ENCODE data around the gene PRKAR2B. TPM values are rescaled to one million over a fixed set of nuclear protein-coding genes. Genes with fewer than 3 reads are reported as not detected.
A peak's percentile ranks its signal among the peaks of the same experiment; 100 is the strongest.
"Not testable (repeated sequence)": the region's sequence is repeated elsewhere in the genome, so short reads cannot be mapped to it uniquely, and the experiment has no call there.

The PRKAR2B gene
- total and polyA plus RNA-seq, 4 experiments from 2014 or later: 0.29 to 0.47 (median 0.43) TPM

DNA sequence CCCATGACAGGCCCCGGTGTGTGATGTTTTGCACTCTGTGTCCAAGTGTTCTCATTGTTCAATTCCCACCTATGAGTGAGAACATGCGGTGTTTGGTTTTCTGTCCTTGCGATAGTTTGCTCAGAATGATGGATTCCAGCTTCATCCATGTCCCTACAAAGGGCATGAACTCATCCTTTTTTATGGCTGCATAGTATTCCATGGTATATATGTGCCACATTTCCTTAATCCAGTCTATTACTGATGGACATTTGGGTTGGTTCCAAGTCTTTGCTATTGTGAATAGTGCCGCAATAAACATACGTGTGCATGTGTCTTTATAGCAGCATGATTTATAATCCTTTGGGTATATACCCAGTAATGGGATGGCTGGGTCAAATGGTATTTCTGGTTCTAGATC is 49.2 kb downstream of the PRKAR2B start:
- H3K9me3 Mint-ChIP-seq; H3K4me3 ChIP-seq (ENCODE audit: low read length in 2 of 2); H3K4me1 Mint-ChIP-seq; H3K36me3 ChIP-seq (ENCODE audit: insufficient read depth, low read length); H3K36me3 Mint-ChIP-seq; intact Hi-C loops (cut with micrococcal nuclease); H3K9me3 ChIP-seq (ENCODE audit: control insufficient read depth in 1 of 2, low read length in 2 of 2); H3K27ac ChIP-seq (ENCODE audit: low read depth, low read length); H3K4me3 Mint-ChIP-seq; H3K27me3 ChIP-seq (ENCODE audit: insufficient read depth, low read length); H3K27me3 Mint-ChIP-seq; DNase-seq; POLR2A ChIA-PET (ENCODE audit: partially characterized antibody); H3K27ac Mint-ChIP-seq; CTCF ChIA-PET (ENCODE audit: partially characterized antibody); H3K4me1 ChIP-seq (ENCODE audit: insufficient read depth, low read length): not testable (repeated sequence)

- H3K4me3 ChIP-seq (ENCODE audit: low read length in 2 of 2); POLR2A ChIA-PET (ENCODE audit: partially characterized antibody); DNase-seq; H3K9me3 ChIP-seq (ENCODE audit: control insufficient read depth in 1 of 2, low read length in 2 of 2); CTCF ChIA-PET (ENCODE audit: partially characterized antibody); H3K4me1 Mint-ChIP-seq; H3K4me3 Mint-ChIP-seq; H3K36me3 Mint-ChIP-seq; H3K27ac Mint-ChIP-seq; H3K27ac ChIP-seq (ENCODE audit: low read depth, low read length); H3K27me3 ChIP-seq (ENCODE audit: insufficient read depth, low read length); intact Hi-C loops (cut with micrococcal nuclease); H3K36me3 ChIP-seq (ENCODE audit: insufficient read depth, low read length); H3K4me1 ChIP-seq (ENCODE audit: insufficient read depth, low read length): not testable (repeated sequence)
- H3K27me3 Mint-ChIP-seq: peaks cover 9 to 11% of the 10 kb centered on the region in 2 donors
- H3K9me3 Mint-ChIP-seq: peaks cover 0 to 22% (median 15%) of the 10 kb centered on the region in 8 donors
These were observed 54.6 kb downstream of the PRKAR2B start for GRCh38 chr7:107099154-107099553.

- H3K36me3 ChIP-seq (ENCODE audit: insufficient read depth, low read length): no peaks in the 10 kb centered on the region
- no peak for DNase-seq
- Mint-ChIP-seq H3K27me3 (peaks cover 9 to 12% of the 10 kb centered on the region in 2 donors), H3K36me3 (peaks cover 0 to 3% of the 10 kb centered on the region in 2 donors), H3K27ac (no peak overlapping the region), H3K9me3 (peaks cover 0 to 18% (median 15%) of the 10 kb centered on the region in 8 donors), H3K4me3 (no peak overlapping the region), H3K4me1 (peaks cover 2 to 4% (median 3%) of the 10 kb centered on the region in 4 donors)
- H3K27me3 ChIP-seq (ENCODE audit: insufficient read depth, low read length): no peaks in the 10 kb centered on the region
- intact Hi-C loops (cut with micrococcal nuclease): no loop called here
- H3K4me3 ChIP-seq (ENCODE audit: low read length in 2 of 2): no peak overlapping the region
- POLR2A ChIA-PET (ENCODE audit: partially characterized antibody): no interaction called here
- CTCF ChIA-PET (ENCODE audit: partially characterized antibody): interaction anchor here (1.0 kb wide), 1 partner anchor 49 kb away, joined by 3 read pairs; no protein-coding TSS in a partner anchor
- H3K4me1 ChIP-seq (ENCODE audit: insufficient read depth, low read length): no peaks in the 10 kb centered on the region
- H3K9me3 ChIP-seq (ENCODE audit: control insufficient read depth in 1 of 2, low read length in 2 of 2): no peaks in the 10 kb centered on the region
- no peak overlapping the region for H3K27ac ChIP-seq (ENCODE audit: low read depth, low read length)
These were observed 56.3 kb downstream of the PRKAR2B start for GRCh38 chr7:107100824-107101223.

DNA sequence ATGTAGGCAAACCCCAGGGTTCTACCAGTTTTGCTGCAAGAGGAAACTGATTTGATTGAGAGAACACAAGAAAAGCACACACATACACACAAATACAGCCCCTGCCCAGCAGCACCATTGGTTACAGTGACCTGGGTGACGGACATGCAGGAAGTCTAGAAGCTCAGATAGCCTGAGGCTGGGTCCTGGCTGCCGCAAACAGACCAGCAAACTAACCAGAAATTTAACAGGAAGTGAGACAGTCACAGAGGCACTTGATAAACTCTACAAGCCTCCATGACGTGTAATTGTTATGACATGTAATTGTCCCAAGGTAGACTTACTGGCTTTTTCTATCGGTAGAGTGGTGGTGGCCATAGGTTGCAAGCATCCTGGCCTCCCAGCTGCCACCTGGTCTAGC is 58.9 kb downstream of the PRKAR2B start:
- ChIA-PET POLR2A (ENCODE audit: partially characterized antibody) (no interaction called here), CTCF (ENCODE audit: partially characterized antibody) (interaction anchor here (1.4 kb wide), 1 partner anchor 47 kb away, joined by 3 read pairs; no protein-coding TSS in a partner anchor)
- Mint-ChIP-seq H3K4me1 (peaks cover 2 to 4% (median 3%) of the 10 kb centered on the region in 4 donors), H3K4me3 (peak overlapping the region in 3 of 8 donors; percentile 20 to 52 (median 46)), H3K27ac (peak overlapping the region in 1 of 7 donors; percentile 43), H3K9me3 (peaks cover 0 to 18% (median 14%) of the 10 kb centered on the region in 8 donors), H3K27me3 (peaks cover 9 to 10% of the 10 kb centered on the region in 2 donors), H3K36me3 (peaks cover 0 to 3% of the 10 kb centered on the region in 2 donors)
- H3K9me3 ChIP-seq (ENCODE audit: control insufficient read depth in 1 of 2, low read length in 2 of 2): no peaks in the 10 kb centered on the region
- no peaks in the 10 kb centered on the region for H3K4me1 ChIP-seq (ENCODE audit: insufficient read depth, low read length)
- intact Hi-C loops (cut with micrococcal nuclease): no loop called here
- no peaks in the 10 kb centered on the region for H3K36me3 ChIP-seq (ENCODE audit: insufficient read depth, low read length)
- no peak overlapping the region for H3K4me3 ChIP-seq (ENCODE audit: low read length in 2 of 2)
- H3K27me3 ChIP-seq (ENCODE audit: insufficient read depth, low read length): no peaks in the 10 kb centered on the region
- no peak overlapping the region for H3K27ac ChIP-seq (ENCODE audit: low read depth, low read length)
- no peak for DNase-seq

DNA sequence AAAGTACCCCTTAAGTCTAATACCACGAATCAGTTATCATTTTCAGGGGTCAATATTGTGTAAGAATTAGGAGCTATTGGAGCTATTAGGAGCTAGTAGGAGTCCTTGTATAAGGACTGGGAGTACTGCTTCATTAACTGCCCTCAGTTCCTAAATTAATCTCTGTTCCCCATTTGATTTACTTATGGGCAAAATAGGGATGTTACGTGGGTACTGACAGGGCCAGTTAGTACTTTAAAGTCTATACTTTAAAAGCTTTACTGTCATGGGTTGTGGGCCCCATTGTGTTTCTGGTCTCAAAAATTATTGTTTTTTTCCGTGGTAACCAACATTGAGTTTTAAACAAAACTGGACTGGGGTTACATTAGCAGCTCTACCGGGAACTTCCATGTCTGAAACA is 60.3 kb downstream of the PRKAR2B start:
- Mint-ChIP-seq H3K4me3 (no peak overlapping the region), H3K36me3 (peaks cover 0 to 3% of the 10 kb centered on the region in 2 donors), H3K27ac (no peak overlapping the region), H3K27me3 (peaks cover 6 to 8% of the 10 kb centered on the region in 2 donors), H3K9me3 (peaks cover 0 to 12% (median 9%) of the 10 kb centered on the region in 8 donors), H3K4me1 (peaks cover 2 to 4% (median 3%) of the 10 kb centered on the region in 4 donors)
- POLR2A ChIA-PET (ENCODE audit: partially characterized antibody): no interaction called here
- H3K4me1 ChIP-seq (ENCODE audit: insufficient read depth, low read length): no peaks in the 10 kb centered on the region
- H3K36me3 ChIP-seq (ENCODE audit: insufficient read depth, low read length): no peaks in the 10 kb centered on the region
- CTCF ChIA-PET (ENCODE audit: partially characterized antibody): no interaction called here
- intact Hi-C loops (cut with micrococcal nuclease): no loop called here
- no peak overlapping the region for H3K4me3 ChIP-seq (ENCODE audit: low read length in 2 of 2)
- H3K9me3 ChIP-seq (ENCODE audit: control insufficient read depth in 1 of 2, low read length in 2 of 2): no peaks in the 10 kb centered on the region
- H3K27me3 ChIP-seq (ENCODE audit: insufficient read depth, low read length): no peaks in the 10 kb centered on the region
- no peak overlapping the region for H3K27ac ChIP-seq (ENCODE audit: low read depth, low read length)
- DNase-seq: no peak

- Mint-ChIP-seq H3K36me3 (no peaks in the 10 kb centered on the region), H3K9me3 (peaks cover 0 to 3% (median under 1%) of the 10 kb centered on the region in 8 donors), H3K4me3 (no peak overlapping the region), H3K27me3 (peaks cover 6% of the 10 kb centered on the region in 2 donors), H3K27ac (no peak overlapping the region), H3K4me1 (peaks cover 2 to 4% (median 3%) of the 10 kb centered on the region in 4 donors)
- Histone ChIP-seq H3K9me3 (ENCODE audit: control insufficient read depth in 1 of 2, low read length in 2 of 2) (no peaks in the 10 kb centered on the region), H3K27me3 (ENCODE audit: insufficient read depth, low read length) (no peaks in the 10 kb centered on the region), H3K27ac (ENCODE audit: low read depth, low read length) (no peak overlapping the region), H3K4me1 (ENCODE audit: insufficient read depth, low read length) (no peaks in the 10 kb centered on the region), H3K4me3 (ENCODE audit: low read length in 2 of 2) (no peak overlapping the region), H3K36me3 (ENCODE audit: insufficient read depth, low read length) (no peaks in the 10 kb centered on the region)
- ChIA-PET CTCF (ENCODE audit: partially characterized antibody) (no interaction called here), POLR2A (ENCODE audit: partially characterized antibody) (no interaction called here)
- intact Hi-C loops (cut with micrococcal nuclease): no loop called here
- DNase-seq: no peak
These were observed 61.2 kb downstream of the PRKAR2B start for GRCh38 chr7:107105591-107106245.

- H3K27me3 ChIP-seq (ENCODE audit: insufficient read depth, low read length): no peaks in the 10 kb centered on the region
- CTCF ChIA-PET (ENCODE audit: partially characterized antibody): no interaction called here
- Mint-ChIP-seq H3K4me1 (no peaks in the 10 kb centered on the region), H3K27ac (no peak overlapping the region), H3K4me3 (no peak overlapping the region), H3K9me3 (no peaks in the 10 kb centered on the region), H3K36me3 (no peaks in the 10 kb centered on the region), H3K27me3 (peaks cover 3 to 4% of the 10 kb centered on the region in 2 donors)
- no peaks in the 10 kb centered on the region for H3K4me1 ChIP-seq (ENCODE audit: insufficient read depth, low read length)
- H3K9me3 ChIP-seq (ENCODE audit: control insufficient read depth in 1 of 2, low read length in 2 of 2): no peaks in the 10 kb centered on the region
- no peak for DNase-seq
- POLR2A ChIA-PET (ENCODE audit: partially characterized antibody): no interaction called here
- no peaks in the 10 kb centered on the region for H3K36me3 ChIP-seq (ENCODE audit: insufficient read depth, low read length)
- no peak overlapping the region for H3K27ac ChIP-seq (ENCODE audit: low read depth, low read length)
- intact Hi-C loops (cut with micrococcal nuclease): no loop called here
- no peak overlapping the region for H3K4me3 ChIP-seq (ENCODE audit: low read length in 2 of 2)
These were observed 64.4 kb downstream of the PRKAR2B start for GRCh38 chr7:107108793-107109371.

Data from CD4-positive, alpha-beta memory T cell (primary cell).